Lower leg skin (tissue), 4 donors: ENCODE results near the gene MTA3. TPM values are rescaled to one million over a fixed set of nuclear protein-coding genes. Genes with fewer than 3 reads are reported as not detected.
A peak's percentile ranks its signal among the peaks of the same experiment; 100 is the strongest.

ENCODE experiments used
- DNase-seq, 2 donors: peaks; one replicate each; pipeline ENCODE4 v3.0.0-alpha.2; 2019; ENCODE audit warnings: low spot score in 2 of 2
- H3K4me3 ChIP-seq: fragments of 200-600 bp; sonication (generic); 2 replicates; pipeline ENCODE4 v1.5.1; 2017; ENCODE audit warnings: mild to moderate bottlenecking, low read depth; ENCODE audit not compliant: poor library complexity, severe bottlenecking
- CTCF ChIP-seq, 3 donors: fragments of 450-650 bp; IDR thresholded peaks; one replicate each; pipeline ENCODE4 v1.5.1; 2016; ENCODE audit warnings: antibody characterized with exemption in 3 of 3, mild to moderate bottlenecking in 3 of 3, moderate library complexity in 2 of 3
- POLR2A ChIP-seq, 2 donors: fragments of 450-650 bp; IDR thresholded peaks; one replicate each; pipeline ENCODE4 v1.6.1; 2016 to 2017; ENCODE audit warnings: antibody characterized with exemption in 2 of 2, mild to moderate bottlenecking in 1 of 2, moderate library complexity in 1 of 2
- WGBS, 2 donors: methylation state at CpG; one replicate each; pipeline ENCODE4 v1.1.5; 2018; 5-methylcytosine and 5-hydroxymethylcytosine counted together
- intact Hi-C: fragments of 100-400 bp; cut with DNase I; formaldehyde crosslinking; loops from one replicate; pipeline ENCODE4 v1.15.0; 2023; ENCODE audit warnings: low total_unique reads
- total RNA-seq, 4 donors: library from RNA; depleted of rRNA; stranded (reverse); fragments of >200 nt; gene quantifications; one replicate each; pipeline ENCODE4 v1.1.0, GENCODE V29; 2016

Gene MTA3
- total RNA-seq, 4 donors from 2014 or later: 32.9 to 50.4 (median 35.9) TPM

GRCh38 chr2:42769583-42770287, 201.3 kb downstream of the MTA3 start:
- TF ChIP-seq CTCF (IDR thresholded peaks at IDR 0.05) (no peak), POLR2A (IDR thresholded peaks at IDR 0.05) (no peak)
- WGBS, 2 donors: 93 to 94% methylated on average over 9 to 10 of the region's 10 CpGs
- DNase-seq: peak in 1 of 2 donors; percentile 72
- H3K4me3 ChIP-seq: no peak overlapping the region
- intact Hi-C loops: no loop called here

- peak in 1 of 2 donors; percentile 80 for DNase-seq
- intact Hi-C loops: no loop called here
- TF ChIP-seq POLR2A (IDR thresholded peaks at IDR 0.05): no peak
- no peak for TF ChIP-seq CTCF (IDR thresholded peaks at IDR 0.05)
- 80 to 84% methylated on average over 17 of the region's 19 CpGs for WGBS, 2 donors
- no peak overlapping the region for H3K4me3 ChIP-seq
Measured at GRCh38 chr2:42770288-42771131, 202.1 kb downstream of the MTA3 start.

- peak in 1 of 2 donors; percentile 70 for DNase-seq
- no peak for TF ChIP-seq CTCF (IDR thresholded peaks at IDR 0.05)
- WGBS, 2 donors: 81 to 85% methylated on average over 5 of the region's 5 CpGs
- H3K4me3 ChIP-seq: no peak overlapping the region
- intact Hi-C loops: no loop called here
Measured at GRCh38 chr2:42771546-42772153, 203.2 kb downstream of the MTA3 start.

- H3K4me3 ChIP-seq: no peak overlapping the region
- intact Hi-C loops: no loop called here
- 66 to 78% methylated on average over 2 of the region's 2 CpGs for WGBS, 2 donors
- DNase-seq: no peak
- TF ChIP-seq CTCF (IDR thresholded peaks at IDR 0.05): no peak
- no peak for TF ChIP-seq POLR2A (IDR thresholded peaks at IDR 0.05)
Measured at GRCh38 chr2:42775186-42775585, 206.8 kb downstream of the MTA3 start.

- no peak overlapping the region for H3K4me3 ChIP-seq
- WGBS, 2 donors: 64 to 76% methylated on average over 3 of the region's 3 CpGs
- no peak for TF ChIP-seq CTCF (IDR thresholded peaks at IDR 0.05)
- no peak for TF ChIP-seq POLR2A (IDR thresholded peaks at IDR 0.05)
- no peak for DNase-seq
- intact Hi-C loops: no loop called here
Measured at GRCh38 chr2:42775810-42776209, 207.4 kb downstream of the MTA3 start.
